ENCODE measurements around the gene OR1J2.

Gene OR1J2

GRCh38 chr9:122538757-122539156 is 28.2 kb downstream of the OR1J2 start:
- no peak for DNase-seq (ENCODE audit: low read depth)
- in situ Hi-C loops (cut with HindIII; ENCODE audit: low sequenced_read_pairs): no loop called here
- TF ChIP-seq CTCF (IDR thresholded peaks at IDR 0.05; ENCODE audit: low read depth, low read length, missing control alignments): no peak
- H3K4me3 ChIP-seq (ENCODE audit: low read depth, low read length): no peak overlapping the region

GRCh38 chr9:122546196-122546595 is 35.6 kb downstream of the OR1J2 start:
- in situ Hi-C loops (cut with HindIII; ENCODE audit: low sequenced_read_pairs): no loop called here
- DNase-seq (ENCODE audit: low read depth): no peak
- TF ChIP-seq CTCF (IDR thresholded peaks at IDR 0.05; ENCODE audit: low read depth, low read length, missing control alignments): no peak
- no peak overlapping the region for H3K4me3 ChIP-seq (ENCODE audit: low read depth, low read length)

- in situ Hi-C loops (cut with HindIII; ENCODE audit: low sequenced_read_pairs): no loop called here
- H3K4me3 ChIP-seq (ENCODE audit: low read depth, low read length): no peak overlapping the region
- DNase-seq (ENCODE audit: low read depth): no peak
- TF ChIP-seq CTCF (IDR thresholded peaks at IDR 0.05; ENCODE audit: low read depth, low read length, missing control alignments): no peak
These were observed 40.8 kb downstream of the OR1J2 start for GRCh38 chr9:122551371-122551770.

GRCh38 chr9:122552812-122553211 is 42.2 kb downstream of the OR1J2 start, which contains the start of gene OR1N2:
OR1N2 (plus strand) TSS chr9:122553112; CDS start chr9:122553212, 100 bp downstream.
- no peak for TF ChIP-seq CTCF (IDR thresholded peaks at IDR 0.05; ENCODE audit: low read depth, low read length, missing control alignments)
- no peak within 1 kb of the TSS for H3K4me3 ChIP-seq (ENCODE audit: low read depth, low read length)
- in situ Hi-C loops (cut with HindIII; ENCODE audit: low sequenced_read_pairs): no loop called here
- no peak for DNase-seq (ENCODE audit: low read depth)

Measured in astrocyte of the cerebellum (primary cell).